NB4 (cell line): ENCODE results near the gene EIF4G3.

Source experiments
- DNase-seq: peaks from one replicate; pipeline ENCODE4 v3.0.0; 2010; ENCODE audit warnings: low read depth
- H3K4me3 ChIP-seq: one replicate; pipeline ENCODE4 v1.5.1; 2011; ENCODE audit warnings: mild to moderate bottlenecking, low read depth, low read length, moderate library complexity
- CTCF ChIP-seq: IDR thresholded peaks from one replicate; pipeline ENCODE4 v1.5.1; 2012; ENCODE audit warnings: low read depth, low read length
- MAX ChIP-seq: IDR thresholded peaks from 2 replicates; pipeline ENCODE4 v1.6.1; 2011; ENCODE audit warnings: low read depth, low read length
- MYC ChIP-seq: IDR thresholded peaks from 2 replicates; pipeline ENCODE4 v1.6.1; 2011; ENCODE audit warnings: low read depth, low read length
- POLR2A ChIP-seq: IDR thresholded peaks from 2 replicates; pipeline ENCODE4 v1.6.1; 2011; ENCODE audit warnings: mild to moderate bottlenecking; ENCODE audit not compliant: insufficient read length; ENCODE audit errors: extremely low read depth

The EIF4G3 gene

GRCh38 chr1:21003281-21004045, 173.2 kb downstream of the EIF4G3 start:
- TF ChIP-seq POLR2A = no peak
- no peak for DNase-seq
- H3K4me3 ChIP-seq = no peak overlapping the region

GRCh38 chr1:21001042-21001441, 175.7 kb downstream of the EIF4G3 start:
- DNase-seq = no peak
- no peak overlapping the region for H3K4me3 ChIP-seq
- TF ChIP-seq POLR2A (no peak), MYC (no peak), MAX (no peak), CTCF (no peak)

- peak; percentile 22 for DNase-seq
- no peak overlapping the region for H3K4me3 ChIP-seq
- no peak for TF ChIP-seq CTCF
- TF ChIP-seq MAX = no peak
Measured at GRCh38 chr1:21000245-21000594, 176.5 kb downstream of the EIF4G3 start.

GRCh38 chr1:20999525-21000244, 177.0 kb downstream of the EIF4G3 start:
- H3K4me3 ChIP-seq = no peak overlapping the region
- no peak for DNase-seq
- TF ChIP-seq MAX (no peak), POLR2A (no peak), MYC (no peak), CTCF (no peak)

- H3K4me3 ChIP-seq = no peak overlapping the region
- no peak for DNase-seq
- TF ChIP-seq CTCF (no peak), MAX (no peak), MYC (no peak), POLR2A (no peak)
Measured at GRCh38 chr1:20998826-20999225, 177.9 kb downstream of the EIF4G3 start.

- no peak for DNase-seq
- H3K4me3 ChIP-seq = no peak overlapping the region
- no peak for TF ChIP-seq CTCF
- no peak for TF ChIP-seq MAX
- no peak for TF ChIP-seq POLR2A
- TF ChIP-seq MYC = no peak
Measured at GRCh38 chr1:20997602-20998224, 179.0 kb downstream of the EIF4G3 start.
